Measurements from ENCODE around the gene CDK4.

- TF ChIP-seq SUZ12 (IDR thresholded peaks at IDR 0.05; ENCODE audit: extremely low read depth, insufficient read depth, insufficient read length) (no peak), ZNF274 (IDR thresholded peaks at IDR 0.05; ENCODE audit: low read depth, low read length) (no peak)
Observed at GRCh38 chr12:57750561-57751431, 1.3 kb downstream of the CDK4 start.
